CD4-positive, alpha-beta T cell (primary cell): ENCODE results near the gene MYO18A. TPM values are rescaled to one million over a fixed set of nuclear protein-coding genes. Genes with fewer than 3 reads are reported as not detected.

ENCODE experiments used
- ATAC-seq: fragments of 200-7000 bp; cut with Tn5 transposase; one replicate; pipeline ENCODE4 v1.10.0; 2022; ENCODE audit warnings: mild to moderate bottlenecking; ENCODE audit not compliant: poor library complexity
- CTCF ChIA-PET: fragments of 350-600 bp; sonication (Branson Sonifier 250); formaldehyde crosslinking; loops from one replicate; lab custom pipeline; 2021; ENCODE audit warnings: antibody characterized with exemption, inconsistent platforms; lab: Charles Lee
- POLR2A ChIA-PET: fragments of 350-600 bp; sonication (Branson Sonifier 250); formaldehyde crosslinking; loops from one replicate; lab custom pipeline; 2021; ENCODE audit warnings: antibody characterized with exemption, inconsistent platforms; lab: Charles Lee
- DNase-seq, 14 experiments: peaks; one replicate each; pipeline ENCODE4 v3.0.0-alpha.2; 2013 to 2020; ENCODE audit warnings: mixed read lengths in 2 of 14
- H3K27ac ChIP-seq, 2 donors: one replicate each; pipeline versions ENCODE4 v1.5.1 to v1.7.0; 2013; ENCODE audit warnings: low read length in 2 of 2, low read depth in 1 of 2, mild to moderate bottlenecking in 1 of 2
- H3K27me3 ChIP-seq, 2 experiments: 1 replicate in 1 of 2; 2 replicates in 1 of 2; pipeline versions ENCODE4 v1.6.1 to v1.7.0; 2013; ENCODE audit warnings: low read length in 2 of 2, control low read depth in 1 of 2, mild to moderate bottlenecking in 1 of 2, moderate library complexity in 1 of 2; ENCODE audit not compliant: insufficient read depth in 2 of 2, control insufficient read depth in 1 of 2
- H3K36me3 ChIP-seq: one replicate; pipeline ENCODE4 v1.6.1; 2013; ENCODE audit warnings: low read length, control low read depth; ENCODE audit not compliant: insufficient read depth
- H3K4me1 ChIP-seq: one replicate; pipeline ENCODE4 v1.6.1; 2013; ENCODE audit warnings: low read length, control low read depth; ENCODE audit not compliant: insufficient read depth
- H3K4me3 ChIP-seq: one replicate; pipeline ENCODE4 v1.5.1; 2013; ENCODE audit warnings: mild to moderate bottlenecking, low read length, moderate library complexity
- H3K9me3 ChIP-seq, 2 experiments: 1 replicate in 1 of 2; 2 replicates in 1 of 2; pipeline versions ENCODE4 v1.6.1 to v1.7.0; 2013; ENCODE audit warnings: low read length in 2 of 2, mild to moderate bottlenecking in 2 of 2, control low read depth in 1 of 2, moderate library complexity in 1 of 2; ENCODE audit not compliant: control insufficient read depth in 1 of 2, insufficient read depth in 1 of 2
- H3K27ac Mint-ChIP-seq: one replicate; pipeline ENCODE4 v1.8.0; 2020; ENCODE audit warnings: mixed read lengths
- H3K27me3 Mint-ChIP-seq: one replicate; pipeline ENCODE4 v1.8.0; 2021; ENCODE audit warnings: mixed read lengths
- H3K36me3 Mint-ChIP-seq: one replicate; pipeline ENCODE4 v1.8.0; 2021; ENCODE audit warnings: low read depth, mixed read lengths
- H3K4me1 Mint-ChIP-seq: one replicate; pipeline ENCODE4 v1.8.0; 2021; ENCODE audit warnings: low read depth, mixed read lengths
- H3K4me3 Mint-ChIP-seq: one replicate; pipeline ENCODE4 v1.8.0; 2020; ENCODE audit warnings: mild to moderate bottlenecking, mixed read lengths
- H3K9me3 Mint-ChIP-seq: one replicate; pipeline ENCODE4 v1.8.0; 2020; ENCODE audit warnings: mixed read lengths
- CTCF ChIP-seq: fragments of 200-600 bp; IDR thresholded peaks from one replicate; pipeline ENCODE4 v1.8.0; 2022; ENCODE audit warnings: antibody characterized with exemption, mild to moderate bottlenecking
- intact Hi-C, 2 experiments: fragments of 100-400 bp; cut with DNase I in 1 of 2; cut with micrococcal nuclease in 1 of 2; formaldehyde crosslinking; loops; one replicate each; pipeline versions ENCODE4 v1.15.1 to v1.9.0; 2023 to 2025; cut with DNase I, micrococcal nuclease
- total RNA-seq, 174 experiments: library from RNA in 2 of 174; stranded (reverse) in 2 of 174; gene quantifications; one replicate each; pipeline ENCODE4 v1.2.3 and lab custom pipeline; 2021 to 2026

The MYO18A gene
- total RNA-seq, 2 experiments from 2014 or later, result 87.0 to 90.1 TPM

- Histone ChIP-seq H3K36me3 (no peaks in the 10 kb centered on the region), H3K27me3 (no peaks in the 10 kb centered on the region), H3K4me3 (peak overlapping the region; percentile 4), H3K27ac (no peak overlapping the region), H3K4me1 (peaks cover 43% of the 10 kb centered on the region), H3K9me3 (no peaks in the 10 kb centered on the region)
- no peaks in the 10 kb centered on the region for H3K27me3 Mint-ChIP-seq
- peak; percentile 11 for TF ChIP-seq CTCF
- DNase-seq, result no peak
- peak overlapping the region; percentile 62 for H3K4me3 Mint-ChIP-seq
- H3K4me1 Mint-ChIP-seq, result peaks cover 34% of the 10 kb centered on the region
- ATAC-seq, result no peak
- ChIA-PET POLR2A (interaction anchor here (1.0 to 2.2 kb wide), 8 partner anchors 26 to 113 kb away, joined by 3 to 36 read pairs (median 10); partner anchors contain the start of gene NUFIP2), CTCF (interaction anchor here (0.6 to 9.7 kb wide), 21 partner anchors 8 to 517 kb away, joined by 3 to 216 read pairs (median 4); partner anchors contain the start of gene NUFIP2)
- no peak overlapping the region for H3K27ac Mint-ChIP-seq
- intact Hi-C loops, result loop anchor here (1.0 to 10.0 kb wide), 4 partner anchors 31 to 216 kb away; no protein-coding TSS in a partner anchor
- H3K36me3 Mint-ChIP-seq, result no peaks in the 10 kb centered on the region
- no peaks in the 10 kb centered on the region for H3K9me3 Mint-ChIP-seq
These were observed 576 bp upstream of the MYO18A start for GRCh38 chr17:29180788-29181160.

DNA sequence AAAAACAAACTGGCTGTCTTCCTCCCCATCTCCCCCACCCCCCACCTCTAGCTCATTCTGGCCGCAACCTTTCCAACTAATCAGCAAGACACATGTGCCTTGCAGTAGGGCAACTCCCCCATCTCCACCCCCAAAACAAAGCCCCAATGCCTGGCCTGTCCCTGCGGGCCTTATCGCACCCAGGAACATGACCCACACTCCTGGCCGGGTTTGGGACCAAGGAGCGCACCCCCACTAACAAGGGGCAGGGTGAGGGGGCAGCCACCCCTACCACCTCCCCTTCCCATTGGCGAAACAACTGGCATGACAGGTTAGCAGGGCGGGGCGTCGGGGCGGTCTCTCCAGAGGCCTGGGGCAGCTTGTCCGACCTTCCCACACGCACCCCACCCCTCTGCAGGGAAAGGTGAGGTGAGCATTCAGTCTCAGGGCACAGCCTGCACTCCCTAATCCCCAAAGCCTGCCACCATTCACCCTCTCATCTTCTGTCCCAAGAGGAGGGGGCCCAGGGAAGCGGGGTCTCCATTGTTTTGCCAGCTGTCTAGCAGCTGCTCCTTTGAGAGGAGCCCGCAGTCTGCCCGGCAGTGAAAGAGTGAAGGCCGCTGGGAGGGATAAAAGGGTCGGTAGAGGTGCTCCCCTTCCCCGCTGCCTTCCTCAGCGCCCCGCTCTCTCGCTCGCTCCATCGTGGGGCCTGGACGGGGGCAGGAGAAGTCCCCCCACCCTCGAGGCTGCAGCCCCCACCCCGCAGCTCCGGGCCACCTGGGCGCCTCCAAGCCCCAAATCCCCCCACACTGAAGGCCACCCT is 765 bp downstream of the MYO18A start:
- peak in 1 of 14 experiments; percentile 31 for DNase-seq
- peaks cover 34% of the 10 kb centered on the region for H3K4me1 Mint-ChIP-seq
- no peaks in the 10 kb centered on the region for H3K27me3 Mint-ChIP-seq
- intact Hi-C loops, result loop anchor here (1.0 to 10.0 kb wide), 4 partner anchors 30 to 215 kb away; no protein-coding TSS in a partner anchor
- no peak for TF ChIP-seq CTCF
- H3K36me3 Mint-ChIP-seq, result no peaks in the 10 kb centered on the region
- peaks cover 45% of the 10 kb centered on the region for H3K4me1 ChIP-seq
- no peak overlapping the region for H3K27ac Mint-ChIP-seq
- peak overlapping the region; percentile 75 for H3K4me3 Mint-ChIP-seq
- no peak overlapping the region for H3K27ac ChIP-seq
- H3K9me3 Mint-ChIP-seq, result no peaks in the 10 kb centered on the region
- ChIA-PET CTCF (interaction anchor here (0.6 to 9.7 kb wide), 24 partner anchors 8 to 114 kb away, joined by 3 to 216 read pairs (median 4); partner anchors contain the start of gene NUFIP2), POLR2A (interaction anchor here (0.6 to 2.2 kb wide), 9 partner anchors 25 to 115 kb away, joined by 3 to 36 read pairs (median 8); partner anchors contain the start of gene NUFIP2)
- no peak for ATAC-seq
- H3K4me3 ChIP-seq, result peak overlapping the region; percentile 21
- no peaks in the 10 kb centered on the region for H3K27me3 ChIP-seq
- no peaks in the 10 kb centered on the region for H3K36me3 ChIP-seq
- H3K9me3 ChIP-seq, result no peaks in the 10 kb centered on the region

- Mint-ChIP-seq H3K9me3 (no peaks in the 10 kb centered on the region), H3K27me3 (no peaks in the 10 kb centered on the region), H3K4me1 (peaks cover 34% of the 10 kb centered on the region), H3K27ac (no peak overlapping the region), H3K4me3 (peak overlapping the region; percentile 75), H3K36me3 (no peaks in the 10 kb centered on the region)
- no peaks in the 10 kb centered on the region for H3K9me3 ChIP-seq
- POLR2A ChIA-PET, result interaction anchor here (2.2 kb wide), 1 partner anchor 29 kb away, joined by 36 read pairs; no protein-coding TSS in a partner anchor
- H3K27me3 ChIP-seq, result no peaks in the 10 kb centered on the region
- no peak overlapping the region for H3K4me3 ChIP-seq
- no peak overlapping the region for H3K27ac ChIP-seq
- peaks cover 45% of the 10 kb centered on the region for H3K4me1 ChIP-seq
- H3K36me3 ChIP-seq, result no peaks in the 10 kb centered on the region
- CTCF ChIA-PET, result interaction anchor here (2.5 to 9.7 kb wide), 2 partner anchors 31 to 55 kb away, joined by 36 to 216 read pairs; no protein-coding TSS in a partner anchor
- no peak for TF ChIP-seq CTCF
- ATAC-seq (no peak), DNase-seq (no peak)
- intact Hi-C loops, result no loop called here
These were observed 1.4 kb downstream of the MYO18A start for GRCh38 chr17:29178750-29179231.
